ENCODE results near the gene SEMA4D. TPM values are rescaled to one million over a fixed set of nuclear protein-coding genes. Genes with fewer than 3 reads are reported as not detected.

The SEMA4D gene, protein sequence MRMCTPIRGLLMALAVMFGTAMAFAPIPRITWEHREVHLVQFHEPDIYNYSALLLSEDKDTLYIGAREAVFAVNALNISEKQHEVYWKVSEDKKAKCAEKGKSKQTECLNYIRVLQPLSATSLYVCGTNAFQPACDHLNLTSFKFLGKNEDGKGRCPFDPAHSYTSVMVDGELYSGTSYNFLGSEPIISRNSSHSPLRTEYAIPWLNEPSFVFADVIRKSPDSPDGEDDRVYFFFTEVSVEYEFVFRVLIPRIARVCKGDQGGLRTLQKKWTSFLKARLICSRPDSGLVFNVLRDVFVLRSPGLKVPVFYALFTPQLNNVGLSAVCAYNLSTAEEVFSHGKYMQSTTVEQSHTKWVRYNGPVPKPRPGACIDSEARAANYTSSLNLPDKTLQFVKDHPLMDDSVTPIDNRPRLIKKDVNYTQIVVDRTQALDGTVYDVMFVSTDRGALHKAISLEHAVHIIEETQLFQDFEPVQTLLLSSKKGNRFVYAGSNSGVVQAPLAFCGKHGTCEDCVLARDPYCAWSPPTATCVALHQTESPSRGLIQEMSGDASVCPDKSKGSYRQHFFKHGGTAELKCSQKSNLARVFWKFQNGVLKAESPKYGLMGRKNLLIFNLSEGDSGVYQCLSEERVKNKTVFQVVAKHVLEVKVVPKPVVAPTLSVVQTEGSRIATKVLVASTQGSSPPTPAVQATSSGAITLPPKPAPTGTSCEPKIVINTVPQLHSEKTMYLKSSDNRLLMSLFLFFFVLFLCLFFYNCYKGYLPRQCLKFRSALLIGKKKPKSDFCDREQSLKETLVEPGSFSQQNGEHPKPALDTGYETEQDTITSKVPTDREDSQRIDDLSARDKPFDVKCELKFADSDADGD
- total RNA-seq (2014; rRNA removed) (5.0 and 8.0 TPM in 2 replicates), Bru-seq, nascent RNA (percentile 49 among the genes with signal in this experiment), BruChase-seq, experiment 1, labeled RNA remaining after a 6-hour chase (percentile 45 among the genes with signal in this experiment), BruChase-seq, experiment 2, labeled RNA remaining after a 2-hour chase (percentile 49 among the genes with signal in this experiment)
- long read RNA-seq, partial matches to known transcripts = 3 of 12 reads
- long read RNA-seq, other reads (novel, unspliced or antisense) = 6 of 12 reads

GRCh38 chr9:89497978-89498851 lies at the start of gene SEMA4D:
Gene SEMA4D, minus strand, starts transcription at chr9:89498113. Its CDS starts 92,657 bp downstream, at chr9:89405456.
- peak within 1 kb of the TSS; percentile 15; the same call in 1 of the 2 replicates for H3K9ac ChIP-seq (ENCODE audit: low read length)
- H4K20me1 ChIP-seq (ENCODE audit: low read length) = peaks cover 3% of the 10 kb centered on the region; the same call in 1 of the 2 replicates
- no peaks in the 10 kb centered on the region for H3F3A ChIP-seq (ENCODE audit: low read length, unreplicated experiment)
- peak; percentile 71 for ATAC-seq
- ChIA-PET CTCF (no interaction called here), POLR2A (ENCODE audit: unreplicated experiment) (no interaction called here)
- peak within 1 kb of the TSS; percentile 83 for H3K4me2 ChIP-seq (ENCODE audit: low read length)
- no TSS peak for BruUV-seq (replicated peaks)
- H3K4me1 ChIP-seq (ENCODE audit: insufficient read depth, low read length) = peaks cover 9% of the 10 kb centered on the region; the same call in 1 of the 2 replicates
- no peaks in the 10 kb centered on the region for H3K9me2 ChIP-seq (replicated peaks; ENCODE audit: low read length)
- H2AFZ ChIP-seq (ENCODE audit: low read length) = peak within 1 kb of the TSS; percentile 68
- peaks cover 26% of the 10 kb centered on the region for H3K79me2 ChIP-seq (ENCODE audit: low read length)
- no peaks in the 10 kb centered on the region for H3K9me3 ChIP-seq (ENCODE audit: low read length)
- DNase-seq = peak; percentile 58
- no peak for TF ChIP-seq CTCF (conservative IDR thresholded peaks at IDR 0.05; ENCODE audit: low read depth, low read length)
- no peak for TF ChIP-seq EZH2 (IDR thresholded peaks at IDR 0.05; ENCODE audit: low read length, unreplicated experiment)
- TF ChIP-seq EZH2phosphoT487 (IDR thresholded peaks at IDR 0.05; ENCODE audit: borderline replicate concordance, low read length) = no peak
- H3K4me3 ChIP-seq (ENCODE audit: low read length) = peak within 1 kb of the TSS; percentile 64
- H3K27me3 ChIP-seq (ENCODE audit: low read length) = no peaks in the 10 kb centered on the region
- intact Hi-C loops (cut with micrococcal nuclease) = no loop called here
- H3K27ac ChIP-seq (ENCODE audit: low read length) = no peak within 1 kb of the TSS
- H3K36me3 ChIP-seq (ENCODE audit: low read depth, low read length) = no peaks in the 10 kb centered on the region

DNA sequence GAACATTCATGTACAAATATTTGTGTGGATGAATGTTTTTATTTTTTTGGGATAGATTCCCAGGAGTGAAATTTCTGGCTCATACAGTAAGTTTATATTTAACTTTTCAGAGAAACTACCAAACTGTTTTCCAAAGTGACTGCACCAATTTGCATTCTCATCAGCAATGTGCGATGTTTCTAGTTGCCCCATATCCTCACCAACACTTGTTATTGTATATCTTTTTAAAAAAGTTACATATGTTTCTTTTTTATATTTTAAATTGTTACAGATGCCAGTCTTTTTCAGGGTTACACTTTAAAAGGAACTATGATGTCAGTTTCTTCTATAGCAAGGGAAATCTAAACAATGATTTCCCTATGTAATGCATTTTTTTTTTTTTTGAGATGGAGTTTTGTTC lies 49.1 kb upstream of the SEMA4D start:
- Histone ChIP-seq H3K4me3 (ENCODE audit: low read length) (no peak overlapping the region), H3K4me2 (ENCODE audit: low read length) (no peak overlapping the region), H3F3A (ENCODE audit: low read length, unreplicated experiment) (no peaks in the 10 kb centered on the region), H3K4me1 (ENCODE audit: insufficient read depth, low read length) (no peaks in the 10 kb centered on the region), H3K9ac (ENCODE audit: low read length) (no peak overlapping the region), H2AFZ (ENCODE audit: low read length) (no peak overlapping the region), H4K20me1 (ENCODE audit: low read length) (no peaks in the 10 kb centered on the region), H3K79me2 (ENCODE audit: low read length) (no peaks in the 10 kb centered on the region), H3K27me3 (ENCODE audit: low read length) (no peaks in the 10 kb centered on the region), H3K9me2 (replicated peaks; ENCODE audit: low read length) (no peaks in the 10 kb centered on the region), H3K9me3 (ENCODE audit: low read length) (no peaks in the 10 kb centered on the region), H3K36me3 (ENCODE audit: low read depth, low read length) (no peaks in the 10 kb centered on the region), H3K27ac (ENCODE audit: low read length) (no peak overlapping the region)
- no TSS peak for BruUV-seq (replicated peaks)
- intact Hi-C loops (cut with micrococcal nuclease) = loop anchor here (5.0 kb wide), 1 partner anchor 70 kb away; no protein-coding TSS in a partner anchor
- CTCF ChIA-PET = no interaction called here
- ATAC-seq (no peak), DNase-seq (no peak)
- TF ChIP-seq CTCF (conservative IDR thresholded peaks at IDR 0.05; ENCODE audit: low read depth, low read length) = no peak
- TF ChIP-seq EZH2 (IDR thresholded peaks at IDR 0.05; ENCODE audit: low read length, unreplicated experiment) = no peak
- no peak for TF ChIP-seq EZH2phosphoT487 (IDR thresholded peaks at IDR 0.05; ENCODE audit: borderline replicate concordance, low read length)
- POLR2A ChIA-PET (ENCODE audit: unreplicated experiment) = interaction anchor here (0.7 kb wide), 1 partner anchor 40 kb away, joined by 3 read pairs; no protein-coding TSS in a partner anchor
